HepG2 (cell line): ENCODE results near the gene CKAP2L. TPM values are rescaled to one million over a fixed set of nuclear protein-coding genes. Genes with fewer than 3 reads are reported as not detected.

ENCODE experiments used
- AGO1 ChIP-seq: fragments of 200-400 bp; formaldehyde crosslinking; IDR thresholded peaks from 2 replicates; pipeline ENCODE4 v1.6.1; 2017; ENCODE audit warnings: mild to moderate bottlenecking, low read depth, low read length, moderate library complexity; ENCODE audit not compliant: poor library complexity, severe bottlenecking
- ARNTL ChIP-seq: sonication (generic); formaldehyde crosslinking; IDR thresholded peaks from 2 replicates; pipeline ENCODE4 v1.4.0; 2020; ENCODE audit warnings: mild to moderate bottlenecking, missing genetic modification reagents
- ATF7 ChIP-seq, 2 experiments: fragments of 450-650 bp in 1 of 2; sonication (generic) in 1 of 2; formaldehyde crosslinking in 1 of 2; IDR thresholded peaks; 2 replicates each; pipeline versions ENCODE4 v1.4.0 to v1.6.1; 2016 to 2020; ENCODE audit warnings: antibody characterized with exemption in 1 of 2, mild to moderate bottlenecking in 1 of 2, missing genetic modification reagents in 1 of 2
- GABPA ChIP-seq, 2 experiments: IDR thresholded peaks; 2 replicates each; pipeline ENCODE4 v1.6.1; 2011 to 2016; ENCODE audit warnings: low read depth in 2 of 2, low read length in 1 of 2, missing biosample characterization in 1 of 2, missing genetic modification characterization in 1 of 2
- HIVEP1 ChIP-seq: sonication (generic); formaldehyde crosslinking; IDR thresholded peaks from 2 replicates; pipeline ENCODE4 v1.4.0; 2020; ENCODE audit warnings: mild to moderate bottlenecking, missing genetic modification reagents
- HNRNPK ChIP-seq: fragments of 200-400 bp; formaldehyde crosslinking; IDR thresholded peaks from 2 replicates; pipeline ENCODE4 v1.6.1; 2018; ENCODE audit warnings: low read length, low read depth, moderate library complexity, mild to moderate bottlenecking; ENCODE audit not compliant: poor library complexity, severe bottlenecking
- HNRNPL ChIP-seq: fragments of 200-400 bp; formaldehyde crosslinking; IDR thresholded peaks from 2 replicates; pipeline ENCODE4 v1.6.1; 2017; ENCODE audit warnings: mild to moderate bottlenecking, low read depth, low read length
- HOXD1 ChIP-seq: sonication (generic); formaldehyde crosslinking; IDR thresholded peaks from 2 replicates; pipeline ENCODE4 v1.5.0; 2020; ENCODE audit warnings: missing genetic modification reagents
- KLF12 ChIP-seq: sonication (generic); formaldehyde crosslinking; IDR thresholded peaks from 2 replicates; pipeline ENCODE4 v1.4.0; 2020; ENCODE audit warnings: missing genetic modification reagents, borderline replicate concordance
- MED8 ChIP-seq: sonication (generic); formaldehyde crosslinking; IDR thresholded peaks from 2 replicates; pipeline ENCODE4 v1.8.1; 2023; ENCODE audit warnings: mild to moderate bottlenecking, missing genetic modification reagents; ENCODE audit not compliant: insufficient replicate concordance
- MLX ChIP-seq: IDR thresholded peaks from 2 replicates; pipeline ENCODE4 v1.6.1; 2016
- MZF1 ChIP-seq: sonication (generic); formaldehyde crosslinking; IDR thresholded peaks from 2 replicates; pipeline ENCODE4 v1.8.1; 2023; ENCODE audit warnings: mild to moderate bottlenecking, missing genetic modification reagents, borderline replicate concordance
- NFE2L2 ChIP-seq: fragments of 150-350 bp; IDR thresholded peaks from 2 replicates; pipeline ENCODE4 v1.6.1; 2014; ENCODE audit warnings: low read length
- NR2F1 ChIP-seq, 2 experiments: fragments of 450-650 bp in 1 of 2; formaldehyde crosslinking in 1 of 2; IDR thresholded peaks; 2 replicates each; pipeline versions ENCODE4 v1.5.0 to v1.6.1; 2016 to 2020; ENCODE audit warnings: mild to moderate bottlenecking in 1 of 2, missing compliant biosample characterization in 1 of 2, missing genetic modification reagents in 1 of 2, moderate library complexity in 1 of 2
- PITX1 ChIP-seq: sonication (generic); formaldehyde crosslinking; IDR thresholded peaks from 2 replicates; pipeline ENCODE4 v1.5.1; 2020; ENCODE audit warnings: mild to moderate bottlenecking, missing genetic modification reagents
- POLR2AphosphoS2 ChIP-seq: IDR thresholded peaks from 2 replicates; pipeline ENCODE4 v1.6.1; 2011; ENCODE audit warnings: low read depth, low read length, improper control_type of control experiment
- PPARG ChIP-seq: conservative IDR thresholded peaks from 2 replicates; pipeline ENCODE4 v1.6.1; 2016; ENCODE audit warnings: missing biosample characterization, missing genetic modification reagents
- RAD21 ChIP-seq: fragments of 450-650 bp; formaldehyde crosslinking; IDR thresholded peaks from 2 replicates; pipeline ENCODE4 v1.5.0; 2020; ENCODE audit warnings: mild to moderate bottlenecking
- REPIN1 ChIP-seq: sonication (generic); formaldehyde crosslinking; IDR thresholded peaks from 2 replicates; pipeline ENCODE4 v1.8.0; 2022; ENCODE audit warnings: missing genetic modification reagents, low read depth, mild to moderate bottlenecking, borderline replicate concordance
- RXRA ChIP-seq: sonication (generic); formaldehyde crosslinking; IDR thresholded peaks from 2 replicates; pipeline ENCODE4 v1.5.1; 2020; ENCODE audit warnings: missing genetic modification reagents
- SAP130 ChIP-seq: IDR thresholded peaks from 2 replicates; pipeline ENCODE4 v1.6.1; 2016; ENCODE audit warnings: low read depth
- SMC3 ChIP-seq: IDR thresholded peaks from 2 replicates; pipeline ENCODE4 v1.6.1; 2011; ENCODE audit warnings: low read length, improper control_type of control experiment
- STAG1 ChIP-seq: sonication (generic); formaldehyde crosslinking; IDR thresholded peaks from 2 replicates; pipeline ENCODE4 v1.4.0; 2020; ENCODE audit warnings: missing genetic modification reagents
- TEAD3 ChIP-seq: optimal IDR thresholded peaks from 2 replicates; pipeline ENCODE3; 2016; ENCODE audit warnings: borderline replicate concordance
- ZBTB26 ChIP-seq: IDR thresholded peaks from 2 replicates; pipeline ENCODE4 v1.6.1; 2016; ENCODE audit warnings: missing compliant biosample characterization, missing genetic modification reagents, borderline replicate concordance
- ZBTB7B ChIP-seq: sonication (generic); formaldehyde crosslinking; IDR thresholded peaks from 2 replicates; pipeline ENCODE4 v1.4.0; 2020; ENCODE audit warnings: missing genetic modification reagents
- ZFP1 ChIP-seq: IDR thresholded peaks from 2 replicates; pipeline ENCODE4 v1.6.1; 2016
- ZFX ChIP-seq: sonication (generic); formaldehyde crosslinking; IDR thresholded peaks from 2 replicates; pipeline ENCODE4 v1.4.0; 2020; ENCODE audit warnings: mild to moderate bottlenecking, low read depth, missing genetic modification reagents, moderate library complexity
- ZMYM3 ChIP-seq: sonication (generic); formaldehyde crosslinking; IDR thresholded peaks from 2 replicates; pipeline ENCODE4 v1.5.1; 2020; ENCODE audit warnings: mild to moderate bottlenecking, missing genetic modification reagents
- ZNF121 ChIP-seq: sonication (generic); formaldehyde crosslinking; IDR thresholded peaks from 2 replicates; pipeline ENCODE4 v1.5.0; 2020; ENCODE audit warnings: mild to moderate bottlenecking, missing genetic modification reagents
- ZNF781 ChIP-seq: sonication (generic); formaldehyde crosslinking; IDR thresholded peaks from 2 replicates; pipeline ENCODE4 v1.5.1; 2020; ENCODE audit warnings: borderline replicate concordance, mild to moderate bottlenecking, missing genetic modification reagents; ENCODE audit errors: not compliant biosample characterization
- ZNF782 ChIP-seq: sonication (generic); formaldehyde crosslinking; IDR thresholded peaks from 2 replicates; pipeline ENCODE4 v1.4.0; 2020; ENCODE audit warnings: missing genetic modification reagents, mild to moderate bottlenecking, borderline replicate concordance
- polyA plus RNA-seq, 8 experiments: library from polyadenylated mRNA; depleted of rRNA in 3 of 8; stranded (reverse) in 7 of 8; unstranded in 1 of 8; fragments of >200 nt; fragmentation: Illumina TruSeq in 4 of 8; extraction: Trizol in 4 of 8; gene quantifications; 2 replicates each; pipeline versions ENCODE4 v1.2.1 to v1.2.3, GENCODE V29; 2011 to 2016; ENCODE audit warnings: low read depth in 4 of 8, missing spikeins in 1 of 8, mixed read lengths in 1 of 8; ENCODE audit not compliant: insufficient read depth in 1 of 8
- total RNA-seq, 5 experiments: library from RNA; depleted of rRNA; stranded (reverse); fragments of >200 nt; fragmentation: Illumina TruSeq; extraction: Trizol; gene quantifications; 2 replicates each; pipeline ENCODE4 v1.2.3, GENCODE V29; 2016; ENCODE audit warnings: low read depth in 1 of 5

CKAP2L gene
- total and polyA plus RNA-seq, 2 of the 13 experiments (the other 11 are each of a cell fraction or from before 2014, with no cell fraction given), result 7.1 to 9.5 TPM

- TF ChIP-seq GABPA (IDR thresholded peaks at IDR 0.05; ENCODE audit: low read depth, low read length), result no peak
- TF ChIP-seq GABPA (CRISPR knock-in tag; IDR thresholded peaks at IDR 0.05; ENCODE audit: low read depth), result no peak
- 0 out of 2 replicates have a peak, but pooled peaks have one; percentile 7 for TF ChIP-seq ZNF121 (CRISPR knock-in tag)
- TF ChIP-seq RXRA (CRISPR knock-in tag), result peak; percentile 37; the same call in 1 of the 2 replicates
- no peak for TF ChIP-seq AGO1
- no peak for TF ChIP-seq POLR2AphosphoS2
- no peak for TF ChIP-seq MED8
- TF ChIP-seq MLX, result no peak
- TF ChIP-seq SAP130 (CRISPR knock-in tag), result peak; percentile 38; the same call in 1 of the 2 replicates
- TF ChIP-seq ZBTB26 (CRISPR knock-in tag), result no peak
- peak; percentile 24; the same call in 1 of the 2 replicates for TF ChIP-seq ZMYM3 (CRISPR knock-in tag)
- 0 out of 2 replicates have a peak, but pooled peaks have one; percentile 18 for TF ChIP-seq NFE2L2
- TF ChIP-seq NR2F1 (CRISPR knock-in tag; IDR thresholded peaks at IDR 0.05), result no peak
- no peak for TF ChIP-seq ZBTB7B
- no peak for TF ChIP-seq MZF1 (CRISPR knock-in tag)
- no peak for TF ChIP-seq ZNF782
- TF ChIP-seq REPIN1 (CRISPR knock-in tag), result 0 out of 2 replicates have a peak, but pooled peaks have one; percentile 48
- peak; percentile 91 for TF ChIP-seq RAD21 (CRISPR knock-in tag)
- TF ChIP-seq ZFP1, result no peak
- peak; percentile 79 for TF ChIP-seq SMC3
- no peak for TF ChIP-seq HNRNPK
- peak; percentile 36; the same call in 1 of the 2 replicates for TF ChIP-seq ZFX (CRISPR knock-in tag)
- TF ChIP-seq HNRNPL, result no peak
- TF ChIP-seq ZNF781 (CRISPR knock-in tag), result peak; percentile 84
- no peak for TF ChIP-seq ARNTL
- TF ChIP-seq STAG1 (CRISPR knock-in tag), result peak; percentile 89
- no peak for TF ChIP-seq PPARG
- TF ChIP-seq ATF7 (IDR thresholded peaks at IDR 0.05), result no peak
- TF ChIP-seq ATF7 (CRISPR knock-in tag; IDR thresholded peaks at IDR 0.05), result peak; percentile 16; the same call in 1 of the 2 replicates
- peak; percentile 18; the same call in 1 of the 2 replicates for TF ChIP-seq PITX1 (CRISPR knock-in tag)
- no peak for TF ChIP-seq HOXD1 (CRISPR knock-in tag)
- TF ChIP-seq KLF12 (CRISPR knock-in tag), result no peak
- TF ChIP-seq HIVEP1 (CRISPR knock-in tag), result no peak
- TF ChIP-seq TEAD3 (CRISPR knock-in tag), result peak; percentile 53
Observed at GRCh38 chr2:112690853-112691401, 73.5 kb downstream of the CKAP2L start (continued).
